RKO (cell line): ENCODE results near the gene EXOSC6.
"Not testable (repeated sequence)": the region's sequence is repeated elsewhere in the genome, so short reads cannot be mapped to it uniquely, and the experiment has no call there.

Experiments
- DNase-seq: peaks from one replicate; pipeline ENCODE4 v3.0.0-alpha.2; 2016; ENCODE audit warnings: low spot score

Gene EXOSC6

GRCh38 chr16:70251629-70252354 is at the start of gene EXOSC6:
TSS of gene EXOSC6 (minus strand) at chr16:70251940. CDS start at chr16:70251900, 40 bp downstream.
- DNase-seq, result peak; percentile 95

- DNase-seq, result no peak
These were observed 49.4 kb upstream of the EXOSC6 start for GRCh38 chr16:70301121-70301520.

GRCh38 chr16:70298988-70299938 is 47.5 kb upstream of the EXOSC6 start, which contains the start of gene DDX19B:
TSS of gene DDX19B (plus strand) at chr16:70299186. CDS start at chr16:70299298, 112 bp downstream.
- DNase-seq, result peak; percentile 80

GRCh38 chr16:70295634-70296033 is 43.9 kb upstream of the EXOSC6 start:
- no peak for DNase-seq

DNA sequence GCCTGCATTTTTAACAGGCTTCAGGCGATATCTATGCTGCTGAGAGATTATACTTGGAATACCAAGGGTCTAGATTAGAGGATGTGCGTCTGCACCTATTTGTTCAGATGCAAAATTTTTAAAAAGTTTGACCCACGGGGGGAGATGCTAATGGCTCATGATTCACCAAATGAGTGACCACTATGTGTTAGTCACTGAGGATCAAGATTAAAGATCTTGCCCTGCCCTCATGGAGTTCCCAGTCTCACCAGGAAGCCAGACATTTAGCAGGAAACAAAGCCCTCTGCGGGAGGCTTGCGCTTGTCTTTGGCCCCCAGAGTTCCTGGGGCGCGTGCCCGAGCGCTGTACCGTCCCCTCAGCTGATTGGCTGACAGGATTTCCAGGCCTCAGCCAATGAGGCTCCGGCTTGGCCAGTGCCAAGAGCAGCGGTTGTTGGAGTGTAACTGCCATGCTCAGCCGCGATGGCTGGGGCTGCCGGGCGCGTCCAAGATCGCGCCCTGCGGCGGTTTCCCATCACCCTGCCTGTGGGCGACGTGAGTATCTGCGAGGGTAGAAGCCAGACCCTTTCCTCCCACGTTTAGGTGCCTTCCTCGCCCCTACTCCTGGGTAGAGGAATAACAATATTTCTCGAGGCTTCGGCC is 42.8 kb upstream of the EXOSC6 start:
- DNase-seq, result no peak

DNA sequence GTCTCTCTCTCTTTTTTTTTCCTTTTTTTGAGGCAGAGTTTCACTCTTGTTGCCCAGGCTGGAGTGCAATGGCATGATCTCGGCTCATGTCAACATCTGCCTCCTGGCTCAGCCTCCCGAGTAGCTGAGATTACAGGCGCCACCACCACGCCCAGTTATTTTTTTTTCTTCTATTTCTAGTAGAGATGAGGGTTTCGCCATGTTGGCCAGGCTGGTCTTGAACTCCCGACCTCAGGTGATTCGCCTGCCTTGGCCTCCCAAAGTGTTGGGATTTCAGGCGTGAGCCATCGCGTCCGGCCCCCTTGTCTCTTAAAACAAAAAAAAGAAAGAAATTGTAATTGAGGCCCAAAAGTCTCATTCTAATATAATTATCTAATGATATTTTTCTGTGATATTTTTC is 40.4 kb upstream of the EXOSC6 start:
- DNase-seq, result not testable (repeated sequence)

GRCh38 chr16:70290949-70291519 is 39.3 kb upstream of the EXOSC6 start:
- no peak for DNase-seq

GRCh38 chr16:70289229-70290094 is 37.7 kb upstream of the EXOSC6 start, which contains the start of gene AARS1:
TSS of gene AARS1 (minus strand) at chr16:70289506. CDS start at chr16:70282763, 6,743 bp downstream.
- DNase-seq, result peak; percentile 100

GRCh38 chr16:70287304-70287971 is 35.7 kb upstream of the EXOSC6 start:
- not testable (repeated sequence) for DNase-seq

DNA sequence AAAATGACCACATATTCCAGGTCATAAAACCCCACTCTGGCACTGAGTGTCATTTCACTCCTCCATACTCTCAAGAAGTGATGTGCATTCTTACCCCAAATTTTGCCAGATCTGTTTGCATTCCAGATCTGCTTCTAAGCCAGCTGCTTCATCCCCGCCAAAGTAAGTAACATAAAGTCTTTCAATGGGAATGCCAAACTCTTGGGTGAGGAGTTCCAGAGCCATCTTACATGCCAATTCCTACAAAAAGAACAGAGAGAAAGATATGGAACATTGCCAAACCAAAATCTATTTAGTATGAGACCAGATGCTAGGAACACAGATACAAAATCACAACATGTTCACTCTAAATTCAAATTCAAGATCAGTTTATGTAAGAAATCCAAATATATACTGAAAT is 24.7 kb upstream of the EXOSC6 start:
- no peak for DNase-seq

DNA sequence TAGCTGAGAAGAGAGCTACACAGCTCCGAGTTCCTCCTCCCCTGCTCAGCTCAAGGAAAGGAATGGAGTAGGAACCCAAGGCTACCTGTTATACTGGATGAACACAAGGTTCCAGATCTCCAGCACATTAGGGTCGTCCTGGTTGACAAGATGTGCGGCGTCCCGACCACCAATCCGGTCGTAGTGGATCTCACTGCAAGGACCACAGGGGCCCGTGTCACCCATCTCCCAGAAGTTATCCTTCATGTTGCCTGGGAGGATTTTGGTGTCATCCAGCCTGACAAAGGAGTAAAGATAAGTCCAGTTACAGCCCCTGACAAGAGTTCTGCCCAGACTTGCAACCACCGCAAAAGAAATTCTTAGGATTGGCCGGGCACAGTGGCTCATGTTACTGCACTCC is 20.0 kb upstream of the EXOSC6 start:
- no peak for DNase-seq

DNA sequence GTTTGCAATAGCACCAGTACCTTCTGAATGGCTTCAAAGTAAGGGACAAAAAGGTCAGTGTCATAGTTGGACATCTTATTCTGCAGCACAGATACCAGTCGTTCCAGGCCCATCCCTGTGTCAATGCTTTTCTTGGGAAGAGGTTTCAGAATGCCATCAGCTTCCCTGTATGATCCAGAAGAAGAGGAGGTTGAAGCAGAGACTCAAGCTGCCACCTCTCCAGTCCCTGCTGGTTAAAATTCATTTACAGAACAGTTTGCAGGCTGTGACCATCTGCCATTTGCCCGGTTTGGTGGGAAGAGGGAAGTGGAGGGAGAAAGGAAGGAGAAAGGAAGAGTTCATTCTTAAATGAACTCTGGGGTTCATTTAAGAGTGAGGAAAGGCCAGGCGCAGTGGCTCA is 18.4 kb upstream of the EXOSC6 start:
- no peak for DNase-seq

DNA sequence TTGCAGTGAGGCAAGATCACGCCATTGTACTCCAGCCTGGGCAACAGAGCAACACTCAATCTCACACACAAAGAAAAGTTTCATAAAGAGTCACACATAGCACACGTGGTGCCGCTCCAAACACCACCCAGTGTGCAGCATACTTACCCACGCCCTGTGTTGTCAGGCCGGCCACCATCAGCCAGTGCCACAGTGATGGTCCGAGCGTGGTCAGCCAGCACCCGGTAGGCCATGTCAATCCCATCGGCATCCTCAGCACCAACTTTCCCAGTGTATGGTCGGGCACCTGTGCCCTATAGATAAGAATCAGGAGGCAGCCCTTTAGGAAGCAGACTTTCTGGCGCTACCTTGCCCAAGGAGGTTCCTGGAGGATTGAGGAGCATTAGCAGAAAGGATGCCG is 17.7 kb upstream of the EXOSC6 start:
- no peak for DNase-seq

DNA sequence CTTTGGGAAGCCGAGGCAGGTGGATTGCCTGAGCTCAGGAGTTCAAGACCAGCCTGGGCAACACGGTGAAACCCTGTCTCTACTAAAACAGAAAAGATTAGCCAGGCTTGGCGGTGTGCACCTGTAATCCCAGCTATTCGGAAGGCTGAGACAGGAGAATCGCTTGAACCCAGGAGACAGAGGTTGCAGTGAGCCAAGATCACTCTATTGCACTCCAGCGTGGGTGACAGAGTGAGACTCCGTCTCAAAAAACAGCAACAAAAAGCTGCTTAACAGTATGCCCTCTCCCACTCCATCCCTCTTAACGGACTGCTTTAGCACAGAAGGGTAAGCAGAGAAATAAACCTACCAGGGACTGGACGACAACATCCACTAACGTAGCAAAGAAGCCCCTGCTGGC is 16.2 kb upstream of the EXOSC6 start:
- not testable (repeated sequence) for DNase-seq

DNA sequence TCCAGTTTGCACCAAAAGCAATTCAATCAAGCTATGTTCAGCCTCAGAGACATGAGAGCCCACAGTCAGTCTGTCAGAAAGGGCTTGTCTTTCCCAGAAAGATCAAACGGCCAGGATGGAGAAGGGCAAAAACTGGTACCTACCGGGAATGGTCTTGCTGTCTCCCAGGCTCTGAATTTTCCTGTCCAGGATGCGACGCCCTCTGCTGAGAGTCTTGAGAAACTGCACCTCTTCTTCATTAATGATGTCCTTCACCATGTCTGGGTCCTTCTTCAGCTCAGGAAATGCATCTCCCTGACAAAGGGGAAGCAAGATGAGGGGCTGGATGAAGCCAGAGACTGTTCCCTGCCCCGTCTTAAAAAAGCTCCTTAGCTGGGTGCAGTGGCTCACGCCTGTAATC is 15.8 kb upstream of the EXOSC6 start:
- DNase-seq, result peak; percentile 60

DNA sequence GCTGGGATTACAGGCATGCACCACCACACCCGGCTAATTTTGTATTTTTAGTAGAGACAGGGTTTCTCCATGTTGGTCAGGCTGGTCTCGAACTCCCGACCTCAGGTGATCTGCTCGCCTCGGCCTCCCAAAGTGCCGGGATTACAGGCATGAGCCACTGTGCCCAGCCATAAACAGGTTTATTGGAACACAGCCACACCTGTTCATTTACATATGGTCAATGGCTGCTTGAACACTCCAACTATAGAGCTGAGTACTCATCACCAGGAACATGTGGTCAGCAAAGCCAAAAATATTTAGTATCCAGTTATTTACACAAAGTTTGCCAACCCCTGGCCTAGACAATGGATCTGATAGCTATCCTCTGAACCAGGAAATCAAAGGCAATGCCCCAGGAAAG is 8.2 kb upstream of the EXOSC6 start:
- not testable (repeated sequence) for DNase-seq

DNA sequence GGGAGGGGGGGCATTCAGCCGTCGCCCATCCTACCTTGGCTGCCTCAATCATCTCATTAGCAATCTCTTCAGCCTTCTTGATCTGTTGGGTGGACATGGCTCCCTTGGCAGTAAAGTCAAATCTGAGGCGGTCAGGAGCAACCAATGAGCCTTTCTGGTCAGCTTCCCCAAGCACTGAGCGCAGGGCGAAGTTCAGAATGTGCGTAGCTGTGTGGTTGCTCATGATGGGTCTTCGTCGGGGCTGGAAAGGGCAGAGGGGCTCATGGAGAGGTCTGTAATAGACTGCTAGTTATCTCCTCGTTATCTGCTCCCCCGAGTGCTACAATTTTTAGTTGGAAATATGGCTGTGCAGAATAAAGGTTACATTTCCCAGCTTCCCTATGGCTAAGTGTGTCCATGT is 7.2 kb upstream of the EXOSC6 start:
- DNase-seq, result no peak

GRCh38 chr16:70258065-70258464 is 6.3 kb upstream of the EXOSC6 start:
- no peak for DNase-seq

- no peak for DNase-seq
These were observed 5.7 kb upstream of the EXOSC6 start for GRCh38 chr16:70257391-70257790.

DNA sequence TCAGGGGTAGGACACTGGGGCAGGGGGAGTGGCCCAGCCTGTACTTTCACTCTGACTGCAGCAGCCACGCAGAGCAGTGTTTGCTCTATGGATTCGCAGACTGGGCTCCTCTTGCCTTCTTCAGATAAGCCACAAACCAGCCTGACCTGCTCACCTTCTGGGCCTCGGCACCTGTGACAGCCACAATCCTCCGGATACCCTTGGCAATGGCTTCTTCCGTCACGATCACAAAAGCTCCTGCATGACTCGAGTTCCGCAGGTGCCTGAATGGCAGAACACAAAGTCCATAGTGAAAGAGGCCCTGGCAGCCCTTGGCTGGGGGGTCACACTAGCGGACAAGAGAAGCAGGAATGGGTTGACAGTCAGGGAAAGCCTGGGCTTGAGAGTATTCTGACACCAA is 3.8 kb upstream of the EXOSC6 start:
- no peak for DNase-seq

DNA sequence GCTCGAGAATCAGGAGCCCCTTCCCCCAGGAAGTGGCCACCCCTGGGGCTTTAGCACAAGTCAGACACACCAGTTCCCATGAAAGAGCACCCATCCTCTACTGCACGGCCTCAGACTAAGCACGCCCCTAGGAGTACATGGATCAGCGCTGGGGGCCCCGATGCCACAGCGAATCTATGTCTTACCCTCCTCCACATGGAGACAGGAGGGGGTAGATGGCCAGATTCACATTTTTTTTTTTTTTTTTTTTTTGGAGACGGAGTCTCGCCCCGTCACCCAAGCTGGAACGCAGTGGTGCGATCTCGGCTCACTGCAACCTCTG is 3.2 kb upstream of the EXOSC6 start:
- no peak for DNase-seq
